Measurements from ENCODE around the gene RPS4Y1. TPM values are rescaled to one million over a fixed set of nuclear protein-coding genes. Genes with fewer than 3 reads are reported as not detected.

The RPS4Y1 gene
- polyA plus RNA-seq, 1 of the 3 experiments (the other 2 are of a cell fraction) = not detected

- CTCF ChIA-PET = no interaction called here
- Histone ChIP-seq H3K36me3 (replicated peaks in 1 of 2; ENCODE audit: control insufficient read depth in 1 of 2, insufficient read depth in 2 of 2, low read length in 1 of 2) (no peaks in the 10 kb centered on the region), H3F3A (replicated peaks; ENCODE audit: insufficient read depth) (no peaks in the 10 kb centered on the region), H2AFZ (ENCODE audit: low read depth) (no peak overlapping the region), H3K27ac (ENCODE audit: low read depth in 2 of 2, low read length in 1 of 2) (no peak overlapping the region), H3K79me2 (ENCODE audit: insufficient read depth) (no peaks in the 10 kb centered on the region), H3K27me3 (ENCODE audit: insufficient read depth) (no peaks in the 10 kb centered on the region), H3K4me3 (ENCODE audit: low read depth in 2 of 2, low read length in 1 of 2) (no peak overlapping the region), H3K9me3 (no peaks in the 10 kb centered on the region), H3K4me2 (no peak overlapping the region), H3K9me2 (no peaks in the 10 kb centered on the region), H3K4me1 (ENCODE audit: control insufficient read depth in 1 of 2, insufficient read depth in 2 of 2, low read depth in 1 of 2, low read length in 1 of 2) (no peaks in the 10 kb centered on the region), H4K20me1 (ENCODE audit: insufficient read depth) (no peaks in the 10 kb centered on the region), H3K9ac (no peak overlapping the region)
- DNase-seq = no peak
- POLR2A ChIA-PET = no interaction called here
- TF ChIP-seq NRF1 (IDR thresholded peaks at IDR 0.05; ENCODE audit: low read depth, low read length) (no peak), RXRA (IDR thresholded peaks at IDR 0.05; ENCODE audit: borderline replicate concordance, low read depth) (no peak), TEAD4 (IDR thresholded peaks at IDR 0.05; ENCODE audit: borderline replicate concordance, insufficient read depth) (no peak), TCF12 (IDR thresholded peaks at IDR 0.05) (no peak), POLR2AphosphoS5 (IDR thresholded peaks at IDR 0.05; ENCODE audit: low read depth, low read length) (no peak), SIN3A (IDR thresholded peaks at IDR 0.05; ENCODE audit: borderline replicate concordance, low read depth, low read length) (no peak), RCOR1 (IDR thresholded peaks at IDR 0.05; ENCODE audit: low read length) (no peak), FOXJ3 (CRISPR knock-in tag; IDR thresholded peaks at IDR 0.05) (no peak), PBX3 (IDR thresholded peaks at IDR 0.05) (no peak), RAD21 (IDR thresholded peaks at IDR 0.05; ENCODE audit: low read length) (no peak), MXI1 (IDR thresholded peaks at IDR 0.05; ENCODE audit: low read depth, low read length) (no peak), GATA2 (CRISPR knock-in tag; IDR thresholded peaks at IDR 0.05) (no peak), YY1 (IDR thresholded peaks at IDR 0.05; ENCODE audit: low read depth) (no peak), JUND (IDR thresholded peaks at IDR 0.05) (no peak)
- TF ChIP-seq, protein P1, sequence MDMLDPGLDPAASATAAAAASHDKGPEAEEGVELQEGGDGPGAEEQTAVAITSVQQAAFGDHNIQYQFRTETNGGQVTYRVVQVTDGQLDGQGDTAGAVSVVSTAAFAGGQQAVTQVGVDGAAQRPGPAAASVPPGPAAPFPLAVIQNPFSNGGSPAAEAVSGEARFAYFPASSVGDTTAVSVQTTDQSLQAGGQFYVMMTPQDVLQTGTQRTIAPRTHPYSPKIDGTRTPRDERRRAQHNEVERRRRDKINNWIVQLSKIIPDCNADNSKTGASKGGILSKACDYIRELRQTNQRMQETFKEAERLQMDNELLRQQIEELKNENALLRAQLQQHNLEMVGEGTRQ (IDR thresholded peaks at IDR 0.05; ENCODE audit: borderline replicate concordance, low read depth, low read length) = no peak
- TF ChIP-seq, protein P2, sequence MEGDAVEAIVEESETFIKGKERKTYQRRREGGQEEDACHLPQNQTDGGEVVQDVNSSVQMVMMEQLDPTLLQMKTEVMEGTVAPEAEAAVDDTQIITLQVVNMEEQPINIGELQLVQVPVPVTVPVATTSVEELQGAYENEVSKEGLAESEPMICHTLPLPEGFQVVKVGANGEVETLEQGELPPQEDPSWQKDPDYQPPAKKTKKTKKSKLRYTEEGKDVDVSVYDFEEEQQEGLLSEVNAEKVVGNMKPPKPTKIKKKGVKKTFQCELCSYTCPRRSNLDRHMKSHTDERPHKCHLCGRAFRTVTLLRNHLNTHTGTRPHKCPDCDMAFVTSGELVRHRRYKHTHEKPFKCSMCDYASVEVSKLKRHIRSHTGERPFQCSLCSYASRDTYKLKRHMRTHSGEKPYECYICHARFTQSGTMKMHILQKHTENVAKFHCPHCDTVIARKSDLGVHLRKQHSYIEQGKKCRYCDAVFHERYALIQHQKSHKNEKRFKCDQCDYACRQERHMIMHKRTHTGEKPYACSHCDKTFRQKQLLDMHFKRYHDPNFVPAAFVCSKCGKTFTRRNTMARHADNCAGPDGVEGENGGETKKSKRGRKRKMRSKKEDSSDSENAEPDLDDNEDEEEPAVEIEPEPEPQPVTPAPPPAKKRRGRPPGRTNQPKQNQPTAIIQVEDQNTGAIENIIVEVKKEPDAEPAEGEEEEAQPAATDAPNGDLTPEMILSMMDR (IDR thresholded peaks at IDR 0.05) = no peak
- TF ChIP-seq, protein P3, sequence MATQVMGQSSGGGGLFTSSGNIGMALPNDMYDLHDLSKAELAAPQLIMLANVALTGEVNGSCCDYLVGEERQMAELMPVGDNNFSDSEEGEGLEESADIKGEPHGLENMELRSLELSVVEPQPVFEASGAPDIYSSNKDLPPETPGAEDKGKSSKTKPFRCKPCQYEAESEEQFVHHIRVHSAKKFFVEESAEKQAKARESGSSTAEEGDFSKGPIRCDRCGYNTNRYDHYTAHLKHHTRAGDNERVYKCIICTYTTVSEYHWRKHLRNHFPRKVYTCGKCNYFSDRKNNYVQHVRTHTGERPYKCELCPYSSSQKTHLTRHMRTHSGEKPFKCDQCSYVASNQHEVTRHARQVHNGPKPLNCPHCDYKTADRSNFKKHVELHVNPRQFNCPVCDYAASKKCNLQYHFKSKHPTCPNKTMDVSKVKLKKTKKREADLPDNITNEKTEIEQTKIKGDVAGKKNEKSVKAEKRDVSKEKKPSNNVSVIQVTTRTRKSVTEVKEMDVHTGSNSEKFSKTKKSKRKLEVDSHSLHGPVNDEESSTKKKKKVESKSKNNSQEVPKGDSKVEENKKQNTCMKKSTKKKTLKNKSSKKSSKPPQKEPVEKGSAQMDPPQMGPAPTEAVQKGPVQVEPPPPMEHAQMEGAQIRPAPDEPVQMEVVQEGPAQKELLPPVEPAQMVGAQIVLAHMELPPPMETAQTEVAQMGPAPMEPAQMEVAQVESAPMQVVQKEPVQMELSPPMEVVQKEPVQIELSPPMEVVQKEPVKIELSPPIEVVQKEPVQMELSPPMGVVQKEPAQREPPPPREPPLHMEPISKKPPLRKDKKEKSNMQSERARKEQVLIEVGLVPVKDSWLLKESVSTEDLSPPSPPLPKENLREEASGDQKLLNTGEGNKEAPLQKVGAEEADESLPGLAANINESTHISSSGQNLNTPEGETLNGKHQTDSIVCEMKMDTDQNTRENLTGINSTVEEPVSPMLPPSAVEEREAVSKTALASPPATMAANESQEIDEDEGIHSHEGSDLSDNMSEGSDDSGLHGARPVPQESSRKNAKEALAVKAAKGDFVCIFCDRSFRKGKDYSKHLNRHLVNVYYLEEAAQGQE (IDR thresholded peaks at IDR 0.05; ENCODE audit: low read depth, low read length) = no peak
- TF ChIP-seq, protein P4, sequence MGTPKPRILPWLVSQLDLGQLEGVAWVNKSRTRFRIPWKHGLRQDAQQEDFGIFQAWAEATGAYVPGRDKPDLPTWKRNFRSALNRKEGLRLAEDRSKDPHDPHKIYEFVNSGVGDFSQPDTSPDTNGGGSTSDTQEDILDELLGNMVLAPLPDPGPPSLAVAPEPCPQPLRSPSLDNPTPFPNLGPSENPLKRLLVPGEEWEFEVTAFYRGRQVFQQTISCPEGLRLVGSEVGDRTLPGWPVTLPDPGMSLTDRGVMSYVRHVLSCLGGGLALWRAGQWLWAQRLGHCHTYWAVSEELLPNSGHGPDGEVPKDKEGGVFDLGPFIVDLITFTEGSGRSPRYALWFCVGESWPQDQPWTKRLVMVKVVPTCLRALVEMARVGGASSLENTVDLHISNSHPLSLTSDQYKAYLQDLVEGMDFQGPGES (IDR thresholded peaks at IDR 0.05; ENCODE audit: low read depth, low read length) = no peak
- WGBS (ENCODE audit: low lambda C conversion rate) = no CpG with 5 or more reads among the region's 7 CpGs
Measured at GRCh38 chrY:2796977-2797523, 44.4 kb upstream of the RPS4Y1 start.
